Mesodermal cell (in vitro differentiated cells): ENCODE measurements around the gene CSNK2B.

Source experiments
- H3K27ac ChIP-seq: 2 replicates; pipeline ENCODE4 v1.7.0; 2013; ENCODE audit warnings: mild to moderate bottlenecking, low read depth, low read length, moderate library complexity; ENCODE audit not compliant: severe bottlenecking
- H3K36me3 ChIP-seq: 2 replicates; pipeline ENCODE4 v1.7.1; 2013; ENCODE audit warnings: mild to moderate bottlenecking, low read length, moderate library complexity; ENCODE audit not compliant: control insufficient read depth, insufficient read depth
- H3K4me1 ChIP-seq: one replicate; pipeline ENCODE4 v1.7.1; 2013; ENCODE audit warnings: mild to moderate bottlenecking, low read length; ENCODE audit not compliant: insufficient read depth, control insufficient read depth, poor library complexity, severe bottlenecking
- H3K4me3 ChIP-seq: 2 replicates; pipeline ENCODE4 v1.7.0; 2013; ENCODE audit warnings: low read length, control low read depth, mild to moderate bottlenecking; ENCODE audit not compliant: insufficient read depth, poor library complexity, severe bottlenecking; ENCODE audit errors: extremely low read depth
- H3K9me3 ChIP-seq: 2 replicates; pipeline ENCODE4 v1.7.1; 2013; ENCODE audit warnings: mild to moderate bottlenecking, low read length, moderate library complexity; ENCODE audit not compliant: control insufficient read depth
- WGBS, 2 experiments: methylation state at CpG; one replicate each; pipeline ENCODE4 v1.1.5; 2013; ENCODE audit warnings: missing lambda C conversion rate in 2 of 2; ENCODE audit not compliant: insufficient coverage in 2 of 2; 5-methylcytosine and 5-hydroxymethylcytosine counted together

Gene CSNK2B

GRCh38 chr6:31715022-31715958, 49.4 kb downstream of the CSNK2B start, which contains the start of gene LY6G6D:
TSS of gene LY6G6D (plus strand) at chr6:31715348. CDS start at chr6:31715356, 8 bp downstream.
- H3K36me3 ChIP-seq = no peaks in the 10 kb centered on the region
- H3K27ac ChIP-seq = peak within 1 kb of the TSS; percentile 72
- no peaks in the 10 kb centered on the region for H3K9me3 ChIP-seq
- WGBS, 2 experiments = 50 to 68% methylated on average over 13 to 14 of the region's 16 CpGs
- H3K4me1 ChIP-seq = peaks cover 21% of the 10 kb centered on the region
- H3K4me3 ChIP-seq = no peak within 1 kb of the TSS

GRCh38 chr6:31717499-31718222, 51.8 kb downstream of the CSNK2B start:
- Histone ChIP-seq H3K4me3 (no peak overlapping the region), H3K27ac (no peak overlapping the region), H3K36me3 (no peaks in the 10 kb centered on the region), H3K9me3 (no peaks in the 10 kb centered on the region), H3K4me1 (peaks cover 17% of the 10 kb centered on the region)
- WGBS, 2 experiments = 73 to 74% methylated on average over 6 to 9 of the region's 10 CpGs

GRCh38 chr6:31718265-31718664, 52.4 kb downstream of the CSNK2B start:
- no CpG with 5 or more reads among the region's 1 CpG for WGBS, 2 experiments
- no peak overlapping the region for H3K27ac ChIP-seq

GRCh38 chr6:31719001-31719400, 53.1 kb downstream of the CSNK2B start:
- H3K27ac ChIP-seq = no peak overlapping the region

More at GRCh38 chr6:31718265-31718664, 52.4 kb downstream of the CSNK2B start:
- Histone ChIP-seq H3K4me1 (peaks cover 13% of the 10 kb centered on the region), H3K9me3 (no peaks in the 10 kb centered on the region), H3K36me3 (peaks cover 2% of the 10 kb centered on the region), H3K4me3 (no peak overlapping the region)

More at GRCh38 chr6:31719001-31719400, 53.1 kb downstream of the CSNK2B start:
- peaks cover 5% of the 10 kb centered on the region for H3K4me1 ChIP-seq
- H3K9me3 ChIP-seq = no peaks in the 10 kb centered on the region
- WGBS, 2 experiments = 93 to 98% methylated on average over 4 of the region's 6 CpGs
- H3K4me3 ChIP-seq = no peak overlapping the region
- peaks cover 2% of the 10 kb centered on the region for H3K36me3 ChIP-seq
